DMS 273 (cell line): ENCODE measurements around the gene NEK9.
A peak's percentile ranks its signal among the peaks of the same experiment; 100 is the strongest.
"Not testable (repeated sequence)": the region's sequence is repeated elsewhere in the genome, so short reads cannot be mapped to it uniquely, and the experiment has no call there.

Source experiments
- DNase-seq: peaks from one replicate; lab custom pipeline; 2025; ENCODE audit not compliant: unreplicated experiment; lab: John Stamatoyannopoulos, UW

NEK9 gene

GRCh38 chr14:75144944-75145343, 18.1 kb upstream of the NEK9 start:
- DNase-seq, result no peak

DNA sequence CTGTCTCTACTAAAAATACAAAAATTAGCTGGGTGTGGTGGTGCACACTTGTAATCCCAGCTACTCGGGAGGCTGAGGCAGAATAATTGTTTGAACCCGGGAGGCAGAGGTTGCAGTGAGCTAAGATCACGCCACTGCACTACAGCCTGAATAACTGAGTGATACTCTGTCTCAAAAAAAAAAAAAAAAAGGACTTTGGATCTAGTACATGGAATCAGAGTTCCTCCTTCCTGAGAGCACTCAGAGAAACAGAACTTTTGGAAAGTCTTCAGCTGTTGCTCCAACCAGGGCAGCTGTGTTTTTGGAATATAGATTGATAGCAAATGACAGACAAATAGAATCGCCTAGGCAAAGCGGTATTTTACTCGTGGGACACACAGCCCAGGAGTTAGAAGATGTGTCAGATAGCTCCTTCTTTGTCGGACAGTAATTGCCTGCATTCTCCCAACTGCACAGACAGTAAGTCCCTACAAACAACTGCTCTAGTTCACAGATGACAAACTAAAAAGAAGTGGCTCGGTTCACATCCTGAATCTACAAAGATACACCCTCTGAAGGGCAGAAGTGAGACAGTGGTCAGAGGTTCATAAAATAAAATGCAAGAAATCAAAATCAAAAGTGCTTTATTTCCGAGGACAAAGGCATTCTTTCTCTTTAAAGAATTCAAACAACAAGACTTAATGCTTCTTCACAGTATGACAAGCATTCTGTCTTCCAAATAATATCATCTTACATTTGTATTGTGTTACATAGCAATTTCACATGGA, 17.1 kb upstream of the NEK9 start:
- DNase-seq, result no peak

DNA sequence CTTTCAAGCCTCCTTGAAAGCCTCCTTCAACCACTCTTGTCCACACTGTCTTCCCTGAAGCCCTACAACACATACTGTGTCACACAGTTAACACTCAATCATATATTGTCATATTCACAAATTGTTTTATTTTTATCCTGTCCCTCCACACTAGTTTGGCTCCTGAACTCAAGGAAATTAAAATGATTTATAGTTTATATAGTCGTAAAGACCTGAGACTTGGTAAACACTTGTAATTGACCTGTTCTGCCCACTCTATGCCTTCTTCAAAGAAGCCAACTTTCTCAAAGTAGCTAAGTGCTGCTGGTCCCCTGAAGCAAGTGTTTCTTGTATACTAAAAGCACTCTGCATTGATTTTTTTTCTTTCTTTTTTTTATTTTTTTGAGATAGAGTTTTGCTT, 15.6 kb upstream of the NEK9 start:
- DNase-seq, result no peak

GRCh38 chr14:75141967-75142366, 15.1 kb upstream of the NEK9 start:
- DNase-seq, result peak; percentile 44

GRCh38 chr14:75141062-75141461, 14.2 kb upstream of the NEK9 start:
- no peak for DNase-seq

- no peak for DNase-seq
Observed at GRCh38 chr14:75140620-75141019, 13.8 kb upstream of the NEK9 start.

GRCh38 chr14:75139185-75139584, 12.3 kb upstream of the NEK9 start:
- no peak for DNase-seq

DNA sequence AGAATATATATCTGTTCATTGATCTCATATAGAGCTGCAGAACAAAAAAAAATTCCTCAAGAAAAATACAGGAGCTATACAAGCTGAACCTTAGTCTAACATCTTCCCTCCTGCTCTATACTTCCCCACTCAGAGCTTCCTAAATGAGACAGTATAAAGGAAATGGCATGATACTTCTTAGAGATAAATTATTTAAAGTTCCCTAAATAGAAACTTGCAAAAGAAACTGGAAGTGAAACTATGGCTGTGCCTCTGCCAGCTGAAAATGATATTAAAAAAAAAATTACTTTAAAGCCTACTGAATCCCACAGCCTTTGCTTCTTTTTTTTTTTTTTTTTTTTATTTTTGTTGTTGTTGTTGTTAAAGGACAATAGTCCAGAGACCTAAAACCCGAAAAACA, 11.6 kb upstream of the NEK9 start:
- no peak for DNase-seq

- DNase-seq, result no peak
Observed at GRCh38 chr14:75134644-75135043, 7.8 kb upstream of the NEK9 start.

- no peak for DNase-seq
Observed at GRCh38 chr14:75133597-75133996, 6.7 kb upstream of the NEK9 start.

DNA sequence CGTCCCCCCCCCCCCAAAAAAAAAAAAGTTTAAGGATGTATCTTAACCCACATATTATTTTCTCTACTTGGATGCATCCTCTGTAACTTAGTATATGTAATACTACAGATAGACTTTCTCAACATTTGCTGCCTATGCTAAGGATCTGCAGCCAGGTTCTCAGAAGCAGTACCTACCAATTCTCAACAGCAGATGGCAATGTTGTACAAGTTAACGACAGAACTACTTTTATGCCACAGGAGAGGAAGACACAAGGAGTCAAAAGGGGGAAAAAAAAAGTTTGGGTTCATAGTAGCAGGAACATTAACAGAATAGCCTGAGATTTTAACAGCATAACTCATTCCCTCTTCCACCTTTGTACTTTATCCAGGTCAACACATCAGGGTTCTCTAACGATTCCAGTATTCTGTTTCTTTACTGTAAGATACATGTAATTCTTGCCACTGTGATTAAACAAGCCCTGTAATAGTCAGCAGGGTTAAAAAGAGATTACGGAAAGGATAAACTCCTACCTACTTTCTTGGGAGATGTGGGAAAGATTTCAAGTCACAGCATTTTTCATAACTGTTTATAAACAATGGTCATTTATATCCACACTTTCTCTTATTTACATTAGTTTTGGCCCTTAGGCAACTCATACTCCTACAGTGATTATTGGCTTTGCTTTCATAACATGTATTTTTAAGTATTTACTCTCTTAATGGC, 5.7 kb upstream of the NEK9 start:
- peak; percentile 89 for DNase-seq

GRCh38 chr14:75128596-75128990, 1.7 kb upstream of the NEK9 start:
- peak; percentile 27 for DNase-seq

DNA sequence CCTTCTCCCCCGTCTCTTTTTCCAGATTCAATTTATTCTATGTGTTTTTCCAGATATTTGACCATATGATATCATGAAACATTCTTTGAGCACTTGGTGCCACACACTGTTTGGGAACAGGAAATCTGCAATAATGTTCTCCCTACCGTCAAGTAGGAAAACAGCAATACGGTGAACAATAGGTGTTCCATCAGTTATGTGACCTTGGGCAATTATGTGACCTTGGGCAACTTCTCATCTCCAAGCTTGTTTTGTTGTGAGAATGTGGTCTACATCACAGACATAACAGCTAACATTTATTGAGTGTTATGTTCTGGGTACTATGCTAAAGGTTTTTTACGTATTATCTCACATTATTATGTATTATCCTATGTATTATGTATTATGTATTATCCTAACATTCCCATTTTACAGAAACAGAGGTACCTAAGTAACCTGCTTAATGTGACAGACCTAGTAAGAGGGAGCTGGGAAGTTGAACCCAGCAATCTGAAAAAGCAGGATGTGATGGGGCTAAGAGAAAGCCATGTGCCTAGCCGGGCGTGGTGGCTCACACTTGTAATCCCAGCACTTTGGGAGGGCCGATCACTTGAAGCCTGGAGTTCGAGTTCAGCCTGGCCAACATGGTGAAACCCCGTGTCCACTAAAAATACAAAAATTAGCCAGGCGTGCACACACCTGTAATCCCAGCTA, 1.2 kb upstream of the NEK9 start:
- no peak for DNase-seq

DNA sequence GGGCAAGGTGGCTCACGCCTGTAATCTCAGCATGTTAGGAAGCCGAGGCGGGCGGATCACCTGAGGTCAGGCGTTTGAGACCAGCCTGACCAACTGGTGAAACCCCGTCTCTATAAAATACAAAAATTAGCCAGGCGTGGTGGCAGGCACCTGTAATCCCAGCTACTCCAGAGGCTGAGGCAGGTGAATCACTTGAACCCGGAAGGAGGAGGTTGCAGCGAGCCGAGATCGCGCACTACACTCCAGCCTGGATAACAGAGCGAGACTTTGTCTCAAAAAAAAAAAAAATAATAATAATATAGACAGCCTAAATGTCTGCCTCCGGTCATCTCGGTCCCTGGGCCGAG, 599 bp upstream of the NEK9 start:
- DNase-seq, result not testable (repeated sequence)

DNA sequence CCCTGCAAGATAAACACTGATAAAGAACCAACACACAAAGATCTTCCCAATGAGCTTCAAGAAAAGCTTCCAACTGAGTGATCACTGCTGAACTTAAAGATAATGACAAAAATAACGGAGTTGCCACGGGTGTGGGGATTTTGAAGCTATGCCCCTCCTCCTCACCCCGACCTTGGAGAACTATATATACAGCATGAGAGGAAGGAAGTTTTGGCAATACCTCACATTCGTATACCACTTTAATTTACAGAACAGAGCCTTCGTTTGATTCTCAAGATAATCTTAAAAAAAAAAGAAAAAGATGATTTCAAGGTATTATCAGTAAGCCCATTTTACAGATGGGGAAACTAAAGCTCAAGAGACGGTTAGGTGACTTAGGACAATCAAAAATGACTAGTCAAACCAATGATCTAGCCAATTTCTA, 715 bp downstream of the NEK9 start:
- no peak for DNase-seq

GRCh38 chr14:75125617-75126016, 1.2 kb downstream of the NEK9 start:
- DNase-seq, result no peak

- DNase-seq, result no peak
Observed at GRCh38 chr14:75123991-75124390, 2.9 kb downstream of the NEK9 start.

DNA sequence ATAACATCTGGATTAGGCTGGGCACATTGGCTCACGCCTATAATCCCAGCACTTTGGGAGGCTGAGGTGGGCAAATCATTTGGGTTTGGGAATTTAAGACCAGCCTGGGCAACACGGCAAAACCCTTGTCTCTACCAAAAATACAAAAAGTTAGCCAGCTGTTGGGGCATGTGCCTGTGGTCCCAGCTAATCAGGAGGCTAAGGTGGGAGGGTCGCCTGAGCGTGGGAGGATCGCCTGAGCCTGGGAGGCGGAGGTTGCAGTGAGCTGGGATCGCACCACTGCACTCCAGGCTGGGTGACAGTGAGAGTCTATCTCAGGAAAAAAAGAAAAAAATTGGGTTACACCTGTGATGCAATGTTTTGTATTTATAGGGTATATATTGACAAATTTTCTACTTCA, 5.3 kb downstream of the NEK9 start:
- no peak for DNase-seq

GRCh38 chr14:75120541-75121291, 6.1 kb downstream of the NEK9 start:
- DNase-seq, result no peak

- no peak for DNase-seq
Observed at GRCh38 chr14:75119056-75119455, 7.8 kb downstream of the NEK9 start.

DNA sequence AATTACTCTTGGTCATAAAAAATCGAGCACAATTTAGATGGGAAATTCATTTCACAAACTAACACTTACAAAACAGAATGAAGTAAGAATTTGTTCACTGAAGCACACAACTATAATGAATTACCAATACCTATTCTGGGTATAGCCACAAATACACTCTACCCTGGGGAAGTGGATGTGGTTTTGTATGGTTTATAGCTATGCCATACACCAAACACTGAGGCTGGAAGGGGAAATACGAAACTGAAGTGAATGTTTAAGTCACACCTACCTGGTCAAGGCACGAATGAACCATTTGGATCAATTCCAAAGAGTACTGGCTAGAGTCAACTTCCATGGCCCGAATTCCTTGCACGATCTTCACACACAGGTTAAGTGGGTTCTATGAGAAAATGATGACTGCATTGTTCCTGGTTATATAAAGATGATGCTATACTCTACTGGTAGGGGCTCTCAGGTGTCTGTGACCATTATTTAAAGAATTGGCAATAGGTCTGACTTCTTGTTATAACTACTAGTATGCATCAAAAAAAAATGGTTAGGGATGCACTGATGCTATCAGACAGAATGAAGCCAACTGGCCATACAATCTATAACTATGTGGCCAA, 12.8 kb downstream of the NEK9 start:
- no peak for DNase-seq
